Neural progenitor cell (in vitro differentiated cells): ENCODE measurements around the gene EDEM3. TPM values are rescaled to one million over a fixed set of nuclear protein-coding genes. Genes with fewer than 3 reads are reported as not detected.

Experiments
- DNase-seq: peaks from one replicate; pipeline ENCODE4 v3.0.0-alpha.2; 2016; ENCODE audit warnings: low spot score
- H2AFZ ChIP-seq: fragments of 200-600 bp; sonication (generic); replicated peaks from 2 replicates; pipeline ENCODE4 v1.6.1; 2016; ENCODE audit warnings: antibody characterized with exemption
- H3F3A ChIP-seq: fragments of 200-600 bp; sonication (generic); 2 replicates; pipeline ENCODE4 v1.6.1; 2016; ENCODE audit warnings: antibody characterized with exemption, low read depth
- H3K27ac ChIP-seq: fragments of 200-600 bp; sonication (generic); 2 replicates; pipeline ENCODE4 v1.5.1; 2016; ENCODE audit warnings: mild to moderate bottlenecking
- H3K27me3 ChIP-seq: fragments of 200-600 bp; sonication (generic); 2 replicates; pipeline ENCODE4 v1.6.1; 2016; ENCODE audit warnings: mild to moderate bottlenecking, moderate library complexity
- H3K36me3 ChIP-seq: fragments of 200-600 bp; sonication (generic); 2 replicates; pipeline ENCODE4 v1.5.1; 2016
- H3K4me1 ChIP-seq: fragments of 200-600 bp; sonication (generic); 2 replicates; pipeline ENCODE4 v1.6.1; 2016; ENCODE audit warnings: mixed run types
- H3K4me2 ChIP-seq: fragments of 200-600 bp; sonication (generic); 2 replicates; pipeline ENCODE4 v1.6.1; 2016
- H3K4me3 ChIP-seq: fragments of 200-600 bp; sonication (generic); 2 replicates; pipeline ENCODE4 v1.5.1; 2016
- H3K79me2 ChIP-seq: fragments of 200-600 bp; sonication (generic); 2 replicates; pipeline ENCODE4 v1.6.1; 2016; ENCODE audit warnings: low read depth
- H3K9ac ChIP-seq: fragments of 200-600 bp; sonication (generic); 2 replicates; pipeline ENCODE4 v1.6.1; 2016
- H3K9me3 ChIP-seq: fragments of 200-600 bp; sonication (generic); 2 replicates; pipeline ENCODE4 v1.5.1; 2016; ENCODE audit warnings: low read depth
- H4K20me1 ChIP-seq: fragments of 200-600 bp; sonication (generic); 2 replicates; pipeline ENCODE4 v1.6.1; 2016; ENCODE audit warnings: low read depth
- H3K27ac Mint-ChIP-seq: 3 replicates; pipeline ENCODE4 v1.8.0; 2021; ENCODE audit warnings: mixed read lengths
- H3K27me3 Mint-ChIP-seq: 2 replicates; pipeline ENCODE4 v1.8.0; 2022; ENCODE audit warnings: low read depth, mild to moderate bottlenecking, inconsistent platforms, moderate library complexity, mixed read lengths; ENCODE audit not compliant: insufficient read depth
- H3K36me3 Mint-ChIP-seq: 3 replicates; pipeline ENCODE4 v1.8.0; 2021; ENCODE audit warnings: mixed read lengths
- H3K4me1 Mint-ChIP-seq: 3 replicates; pipeline ENCODE4 v1.8.0; 2021; ENCODE audit warnings: mixed read lengths
- H3K4me3 Mint-ChIP-seq: 3 replicates; pipeline ENCODE4 v1.8.0; 2021; ENCODE audit warnings: mild to moderate bottlenecking, moderate library complexity, mixed read lengths
- H3K9me3 Mint-ChIP-seq: 3 replicates; pipeline ENCODE4 v1.8.0; 2020; ENCODE audit warnings: mixed read lengths
- CTCF ChIP-seq: fragments of 200-600 bp; sonication (generic); IDR thresholded peaks from 2 replicates; pipeline ENCODE4 v1.5.1; 2017; ENCODE audit warnings: antibody characterized with exemption, mild to moderate bottlenecking
- EZH2 ChIP-seq: fragments of 200-600 bp; sonication (generic); IDR thresholded peaks from 2 replicates; pipeline ENCODE4 v1.6.1; 2017; ENCODE audit warnings: antibody characterized with exemption, mild to moderate bottlenecking, moderate library complexity
- EZH2phosphoT487 ChIP-seq: fragments of 200-600 bp; sonication (generic); IDR thresholded peaks from 2 replicates; pipeline ENCODE4 v1.6.1; 2017; ENCODE audit warnings: antibody characterized with exemption
- total RNA-seq: library from RNA; depleted of rRNA; stranded (reverse); fragments of >200 nt; gene quantifications from 2 replicates; pipeline ENCODE4 v1.2.3, GENCODE V29; 2015; ENCODE audit warnings: low replicate concordance

EDEM3 gene
- total RNA-seq, 1 donor from 2014 or later, result 32.9 TPM

GRCh38 chr1:184648160-184648855 is 106.3 kb downstream of the EDEM3 start:
- peaks cover 14% of the 10 kb centered on the region for H3K9me3 Mint-ChIP-seq
- no peak overlapping the region for H3K4me3 Mint-ChIP-seq
- TF ChIP-seq CTCF (no peak), EZH2phosphoT487 (no peak)
- Histone ChIP-seq H3K9ac (no peak overlapping the region), H3F3A (no peaks in the 10 kb centered on the region), H3K36me3 (no peaks in the 10 kb centered on the region), H3K4me1 (no peaks in the 10 kb centered on the region), H3K27ac (no peak overlapping the region), H3K27me3 (no peaks in the 10 kb centered on the region), H3K9me3 (no peaks in the 10 kb centered on the region), H2AFZ (no peak overlapping the region), H4K20me1 (no peaks in the 10 kb centered on the region), H3K4me2 (no peak overlapping the region), H3K79me2 (no peaks in the 10 kb centered on the region), H3K4me3 (no peak overlapping the region)
- no peaks in the 10 kb centered on the region for H3K4me1 Mint-ChIP-seq
- no peak overlapping the region for H3K27ac Mint-ChIP-seq
- H3K36me3 Mint-ChIP-seq, result no peaks in the 10 kb centered on the region
- DNase-seq, result no peak
- H3K27me3 Mint-ChIP-seq, result peaks cover 5% of the 10 kb centered on the region

- no peak overlapping the region for H3K27ac Mint-ChIP-seq
These were observed 107.2 kb downstream of the EDEM3 start for GRCh38 chr1:184647471-184647870.

GRCh38 chr1:184646824-184647223 is 107.8 kb downstream of the EDEM3 start:
- H3K9me3 ChIP-seq, result no peaks in the 10 kb centered on the region
- H3K4me1 Mint-ChIP-seq, result no peaks in the 10 kb centered on the region
- H3K4me3 ChIP-seq, result no peak overlapping the region
- no peak overlapping the region for H2AFZ ChIP-seq
- H3K79me2 ChIP-seq, result no peaks in the 10 kb centered on the region
- peaks cover 2% of the 10 kb centered on the region for H3K4me1 ChIP-seq
- H3K27me3 ChIP-seq, result no peaks in the 10 kb centered on the region
- H3K27ac Mint-ChIP-seq, result no peak overlapping the region
- no peak for DNase-seq
- H3K27me3 Mint-ChIP-seq, result peaks cover 5% of the 10 kb centered on the region
- no peak overlapping the region for H3K4me3 Mint-ChIP-seq
- no peaks in the 10 kb centered on the region for H3F3A ChIP-seq
- H4K20me1 ChIP-seq, result no peaks in the 10 kb centered on the region
- no peaks in the 10 kb centered on the region for H3K36me3 ChIP-seq
- no peak overlapping the region for H3K9ac ChIP-seq
- H3K9me3 Mint-ChIP-seq, result peaks cover 11% of the 10 kb centered on the region
- no peak overlapping the region for H3K27ac ChIP-seq
- no peaks in the 10 kb centered on the region for H3K36me3 Mint-ChIP-seq
- no peak overlapping the region for H3K4me2 ChIP-seq
- TF ChIP-seq CTCF, result no peak
- TF ChIP-seq EZH2, result no peak
- TF ChIP-seq EZH2phosphoT487, result no peak

More at GRCh38 chr1:184647471-184647870, 107.2 kb downstream of the EDEM3 start:
- no peaks in the 10 kb centered on the region for H3K36me3 ChIP-seq
- H3F3A ChIP-seq, result no peaks in the 10 kb centered on the region
- no peak for DNase-seq
- H3K9ac ChIP-seq, result no peak overlapping the region
- Mint-ChIP-seq H3K27me3 (peaks cover 5% of the 10 kb centered on the region), H3K4me1 (no peaks in the 10 kb centered on the region), H3K4me3 (no peak overlapping the region), H3K36me3 (no peaks in the 10 kb centered on the region), H3K9me3 (peaks cover 13% of the 10 kb centered on the region)
- no peak overlapping the region for H3K4me2 ChIP-seq
- no peaks in the 10 kb centered on the region for H3K4me1 ChIP-seq
- H3K4me3 ChIP-seq, result no peak overlapping the region
- no peaks in the 10 kb centered on the region for H3K79me2 ChIP-seq
- no peaks in the 10 kb centered on the region for H3K27me3 ChIP-seq
- TF ChIP-seq EZH2 (no peak), EZH2phosphoT487 (no peak), CTCF (no peak)
- H2AFZ ChIP-seq, result no peak overlapping the region
- no peak overlapping the region for H3K27ac ChIP-seq
- no peaks in the 10 kb centered on the region for H4K20me1 ChIP-seq
- H3K9me3 ChIP-seq, result no peaks in the 10 kb centered on the region
